Raji (cell line): Measurements from ENCODE around the gene HOXD11.

Experiments
- POLR2A ChIP-seq: IDR thresholded peaks from 2 replicates; pipeline ENCODE4 v1.6.1; 2011; ENCODE audit warnings: low read depth, low read length, control low read depth; ENCODE audit not compliant: insufficient read depth

Gene HOXD11

DNA sequence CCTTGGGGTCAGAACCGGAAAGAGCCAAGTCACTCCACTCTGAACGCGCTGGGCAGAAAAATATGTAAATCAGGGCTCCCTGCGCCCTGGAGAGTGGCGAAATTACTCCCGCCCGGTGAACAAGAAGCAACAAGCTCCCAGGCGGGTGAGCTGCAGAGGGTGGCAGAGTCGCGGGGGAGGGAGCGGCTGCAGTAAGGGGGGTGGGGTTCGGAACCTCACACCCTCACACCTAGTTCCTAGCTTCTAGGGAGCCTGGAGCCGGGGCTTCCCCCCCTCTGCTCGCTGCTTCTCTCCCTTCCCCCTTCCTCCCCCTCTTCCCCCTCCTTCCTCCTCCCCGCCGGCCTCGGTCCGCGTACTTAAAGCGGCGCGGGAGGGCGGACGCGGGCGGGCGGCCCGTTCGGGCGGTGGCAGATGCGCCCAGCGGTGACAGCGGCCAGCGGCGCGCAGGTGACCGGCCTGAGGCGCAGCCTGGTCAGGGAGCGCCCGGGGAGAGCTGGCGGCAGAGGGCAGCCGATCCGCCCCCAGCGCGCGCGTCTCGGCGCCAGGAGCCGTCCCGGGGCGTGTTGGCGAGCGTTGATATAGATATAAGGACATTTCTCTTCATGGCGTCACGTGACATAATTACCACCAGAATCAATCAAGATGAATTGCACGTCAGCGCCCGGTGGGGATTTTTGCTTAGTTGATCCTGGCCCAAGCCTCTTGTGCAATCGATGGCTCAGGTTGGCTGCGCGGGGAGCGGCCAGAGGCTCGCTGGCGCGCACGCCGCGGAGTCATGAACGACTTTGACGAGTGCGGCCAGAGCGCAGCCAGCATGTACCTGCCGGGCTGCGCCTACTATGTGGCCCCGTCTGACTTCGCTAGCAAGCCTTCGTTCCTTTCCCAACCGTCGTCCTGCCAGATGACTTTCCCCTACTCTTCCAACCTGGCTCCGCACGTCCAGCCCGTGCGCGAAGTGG lies at the start of gene HOXD11:
Gene HOXD11, plus strand, starts transcription at position 700 of the 959 bp plus-strand sequence. Its CDS starts 76 bp downstream, at position 776.
- no peak for TF ChIP-seq POLR2A

DNA sequence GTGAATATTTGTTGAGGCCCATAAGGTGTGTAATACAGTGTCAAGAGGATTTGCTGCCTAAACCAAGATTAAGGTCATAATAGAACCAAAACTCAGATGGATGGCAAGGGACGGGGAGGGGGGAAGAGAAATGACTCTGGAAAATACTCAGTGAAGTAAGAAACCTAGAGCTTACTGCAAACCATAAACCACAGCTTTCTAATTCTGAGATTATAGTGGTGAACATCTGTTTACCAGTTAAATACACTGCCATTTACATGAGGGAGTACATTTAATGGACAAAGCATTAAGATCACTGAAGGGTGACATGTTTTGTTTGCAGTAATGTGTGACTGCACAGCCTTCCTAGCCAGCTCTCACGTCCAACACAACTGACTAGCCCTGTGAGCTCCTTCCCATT lies 43.1 kb upstream of the HOXD11 start:
- TF ChIP-seq POLR2A = no peak

DNA sequence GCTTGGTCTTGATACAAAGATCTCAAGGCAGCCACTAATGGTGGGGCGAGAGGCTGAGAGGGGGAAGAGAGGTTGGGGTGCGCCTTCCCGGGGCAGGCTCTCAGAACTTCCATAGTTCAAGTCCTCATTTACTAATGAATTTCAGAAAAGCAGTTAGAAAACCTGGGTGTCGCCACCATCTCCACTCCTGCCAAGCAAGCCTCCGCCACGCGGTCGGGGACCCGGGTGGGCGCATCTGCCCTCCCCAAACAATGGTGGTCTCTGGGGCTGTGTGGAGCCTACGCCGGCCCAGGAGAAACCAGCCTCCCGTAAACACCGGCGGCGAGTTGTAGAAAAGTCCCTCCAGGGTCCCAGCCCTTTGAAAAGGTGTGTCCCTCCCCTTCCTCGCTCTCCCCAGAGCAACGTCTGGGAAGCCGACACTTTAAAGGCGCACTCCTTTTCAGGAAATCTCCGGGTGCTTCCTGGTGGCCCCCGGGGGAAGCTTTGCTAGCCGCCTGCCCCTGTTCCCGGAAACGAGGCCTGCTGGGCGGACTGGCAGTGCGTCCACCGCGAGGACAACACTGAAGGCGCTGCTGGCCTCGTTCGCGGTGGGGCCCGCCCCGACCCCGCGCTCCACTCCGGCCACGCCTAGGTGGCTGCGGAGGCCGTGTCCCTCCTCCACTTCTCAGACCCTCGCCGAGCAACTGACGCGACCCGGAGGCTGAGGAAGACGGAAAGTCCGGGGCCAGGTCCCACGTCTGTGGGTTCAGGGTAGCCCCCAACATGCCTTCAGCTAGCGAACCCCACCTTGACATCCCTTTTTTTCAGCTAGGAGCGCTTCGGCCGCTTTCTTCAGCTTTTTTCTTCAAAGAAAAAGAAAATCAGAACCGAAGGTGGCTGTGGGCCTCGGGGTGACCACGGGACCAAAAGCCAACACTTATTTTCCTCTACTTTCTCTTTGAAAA lies 40.2 kb upstream of the HOXD11 start:
- no peak for TF ChIP-seq POLR2A

DNA sequence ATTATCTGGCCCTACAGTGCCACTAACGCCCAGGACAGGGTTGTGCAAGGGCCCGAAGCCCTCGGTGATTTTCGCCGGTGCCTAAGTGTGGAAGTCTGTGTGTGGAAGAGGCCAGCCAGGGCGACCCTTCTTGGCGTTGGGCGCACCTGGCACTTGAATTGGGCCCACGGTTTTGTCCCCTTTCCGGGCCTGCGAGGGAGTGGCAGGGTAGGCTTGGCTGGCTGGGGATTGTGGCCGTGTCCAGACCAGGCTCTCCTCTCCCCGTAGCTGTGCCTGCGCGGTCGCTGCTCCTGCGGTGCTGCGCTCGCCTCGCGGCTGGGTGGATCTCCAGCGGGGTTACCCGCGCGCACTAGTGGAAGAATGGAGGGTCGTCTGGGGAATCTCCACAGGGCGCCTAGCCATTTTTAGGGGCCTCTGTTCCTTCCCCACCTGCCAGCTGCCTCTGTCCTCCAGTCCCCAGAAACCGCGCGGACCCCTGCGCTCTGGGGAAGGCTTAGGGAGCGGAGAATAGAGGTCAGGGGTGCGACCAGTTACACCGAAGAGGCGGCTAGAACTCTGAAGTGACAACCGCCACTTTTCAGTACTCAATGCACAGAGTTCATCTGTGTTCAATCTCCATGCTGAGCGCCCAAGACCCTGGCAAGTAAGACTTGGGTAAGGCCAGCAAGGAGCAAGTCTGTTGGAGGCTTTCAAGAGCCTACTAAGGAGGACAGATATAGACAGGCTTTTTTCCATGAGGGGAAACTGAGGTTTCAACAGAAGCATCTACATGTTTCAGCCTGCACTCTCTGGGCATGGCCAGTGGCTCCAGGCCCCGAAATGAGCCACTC lies 39.3 kb upstream of the HOXD11 start:
- no peak for TF ChIP-seq POLR2A

DNA sequence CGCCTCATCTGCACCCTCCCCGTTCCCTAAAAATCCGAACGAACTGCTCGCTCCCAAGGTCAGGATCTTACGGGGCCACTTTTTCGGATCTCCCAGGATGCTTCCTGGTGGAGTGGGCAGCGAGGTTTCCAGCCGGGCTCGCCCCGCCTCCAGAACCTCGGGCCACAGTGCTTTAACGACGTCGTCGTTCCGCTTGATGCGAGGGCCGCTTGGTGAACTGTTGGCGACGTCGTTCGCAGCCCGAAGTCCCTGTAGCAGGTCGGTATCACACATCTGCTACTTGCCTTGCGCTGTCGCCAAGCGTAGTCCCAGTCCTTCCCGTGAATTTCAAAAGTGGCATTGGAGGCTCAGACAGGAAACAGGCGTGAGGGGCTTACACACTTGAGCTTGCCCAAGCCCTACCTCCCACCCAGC lies 38.7 kb upstream of the HOXD11 start:
- TF ChIP-seq POLR2A = no peak

DNA sequence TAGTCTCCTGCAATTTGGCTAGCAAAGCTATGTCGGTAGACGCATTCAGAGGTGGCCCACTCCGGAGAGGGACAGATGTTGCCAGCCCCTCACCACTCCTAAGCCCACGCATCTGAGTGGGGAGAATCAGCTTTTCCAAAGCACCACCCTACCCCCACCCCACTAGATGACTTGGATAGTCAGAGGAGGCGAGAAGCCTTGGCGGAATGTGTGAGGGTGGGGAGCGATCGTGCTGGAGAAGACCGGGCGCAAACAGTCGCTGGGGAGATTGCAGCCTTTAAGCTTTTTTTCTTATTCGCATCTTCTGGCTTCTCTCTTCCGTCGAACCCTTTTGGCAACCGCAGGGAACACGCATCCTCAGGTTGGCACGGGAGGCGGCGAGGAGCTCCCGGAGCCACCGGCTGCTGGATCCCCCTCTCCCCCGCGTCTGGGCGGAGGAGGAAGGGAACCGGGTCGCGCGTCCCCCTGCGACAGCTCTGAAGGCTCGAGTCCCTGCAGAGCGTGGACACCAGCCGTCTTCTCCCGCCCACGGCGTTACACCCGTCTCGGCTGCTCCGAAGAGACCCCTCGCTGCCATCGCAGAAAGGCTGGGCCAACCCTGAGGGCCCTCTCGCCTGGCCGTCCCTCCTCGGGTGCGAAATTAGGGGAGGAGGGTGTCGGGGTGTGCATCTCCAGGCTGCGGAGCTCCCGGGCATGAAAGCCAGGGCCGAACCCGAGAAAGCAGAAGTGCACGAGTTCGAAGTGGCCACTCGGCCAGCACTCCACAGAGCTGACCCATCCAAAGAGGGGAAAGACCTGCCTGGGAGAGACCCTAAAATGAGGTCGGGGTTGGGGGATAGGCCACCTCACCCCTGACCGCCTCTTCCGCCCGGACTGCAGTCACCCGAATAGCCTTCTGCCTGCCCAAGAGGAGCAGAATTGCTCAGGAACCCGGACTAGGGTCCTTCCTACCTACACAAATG lies 35.5 kb upstream of the HOXD11 start:
- TF ChIP-seq POLR2A = no peak

DNA sequence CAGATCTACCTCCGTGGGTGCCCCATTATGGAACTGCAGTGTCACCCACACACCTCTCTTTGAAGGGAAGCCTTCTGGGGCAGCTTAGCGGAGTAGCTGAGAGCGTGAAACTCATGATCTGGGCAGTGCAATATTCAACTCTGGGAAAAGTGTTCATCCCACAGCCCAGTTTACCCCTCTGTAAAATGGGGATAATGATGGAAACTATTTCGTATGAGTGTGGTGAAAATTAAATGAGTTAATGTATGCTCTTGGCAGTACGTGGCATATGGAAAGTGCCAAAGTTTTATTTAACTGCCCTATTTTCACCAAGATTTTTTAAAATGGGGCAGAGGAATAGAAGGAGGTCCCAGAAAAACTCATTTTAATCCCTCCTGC lies 34.8 kb upstream of the HOXD11 start:
- no peak for TF ChIP-seq POLR2A

DNA sequence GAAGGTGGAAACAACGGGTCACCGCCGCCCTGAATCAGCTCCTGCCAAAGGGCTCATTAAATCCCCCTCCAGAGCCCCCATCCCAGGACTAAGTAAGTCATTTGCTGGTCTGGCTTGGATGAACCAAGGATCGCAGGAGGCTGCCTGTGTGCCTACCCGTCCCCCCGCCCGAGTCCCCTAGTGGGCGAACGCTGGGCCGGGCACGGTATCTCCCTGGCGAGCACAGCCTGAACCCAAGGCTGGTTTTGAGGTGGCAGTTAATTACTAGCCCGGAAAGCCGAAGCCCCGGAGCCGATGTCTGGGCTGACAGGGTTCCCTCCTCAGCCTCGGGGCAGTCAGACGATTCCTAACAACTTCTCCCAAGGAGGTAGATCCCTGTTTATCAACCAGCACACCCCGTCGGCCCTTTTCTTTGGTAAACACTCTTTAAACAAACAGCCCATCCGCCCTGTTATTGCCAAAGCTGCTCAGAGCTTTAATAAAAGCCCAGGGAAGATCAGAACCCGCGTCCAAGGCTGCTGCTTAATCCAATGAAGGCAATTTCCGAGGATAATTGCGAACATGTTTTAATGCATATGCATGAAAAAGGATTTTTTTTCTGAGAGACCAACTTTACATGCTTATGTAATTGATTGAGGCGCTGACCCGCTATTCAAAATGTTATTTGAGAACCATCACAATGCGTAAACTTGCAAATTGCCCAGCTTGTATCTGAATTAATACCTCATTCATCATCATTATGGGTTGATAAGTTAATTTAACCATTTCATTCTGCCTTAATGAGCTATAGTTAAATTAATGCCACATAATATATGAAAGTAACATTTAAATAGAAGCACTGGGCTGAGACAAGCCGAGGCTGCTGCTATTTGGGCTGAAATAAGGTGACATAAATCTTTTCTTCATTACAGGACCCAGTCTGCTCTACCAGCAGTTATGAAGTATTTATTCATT lies 33.9 kb upstream of the HOXD11 start:
- TF ChIP-seq POLR2A = no peak

DNA sequence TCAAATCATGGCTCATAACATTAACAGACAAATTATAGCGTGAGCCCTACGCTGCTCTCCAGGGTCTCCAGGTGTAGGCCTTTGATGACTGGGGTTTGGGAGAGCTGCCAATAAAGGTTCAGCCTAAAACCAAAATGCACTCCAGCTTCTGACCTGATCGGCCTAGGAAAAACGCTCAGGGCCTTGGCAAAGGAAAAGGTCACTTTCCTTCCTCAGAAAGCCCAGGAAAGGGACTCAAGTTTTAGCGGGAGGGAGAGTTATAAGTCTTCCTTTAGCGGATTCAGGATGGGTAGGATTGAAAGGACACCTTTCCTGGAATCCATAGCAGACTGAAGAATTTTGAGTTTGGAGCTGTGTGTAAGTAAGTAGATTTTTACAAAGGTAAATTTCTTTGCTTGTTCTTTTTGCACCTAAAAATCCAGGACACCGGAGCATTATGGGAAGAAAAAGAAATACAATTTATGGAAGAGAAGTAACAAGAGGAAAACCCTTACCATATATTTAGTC lies 32.1 kb upstream of the HOXD11 start:
- no peak for TF ChIP-seq POLR2A

DNA sequence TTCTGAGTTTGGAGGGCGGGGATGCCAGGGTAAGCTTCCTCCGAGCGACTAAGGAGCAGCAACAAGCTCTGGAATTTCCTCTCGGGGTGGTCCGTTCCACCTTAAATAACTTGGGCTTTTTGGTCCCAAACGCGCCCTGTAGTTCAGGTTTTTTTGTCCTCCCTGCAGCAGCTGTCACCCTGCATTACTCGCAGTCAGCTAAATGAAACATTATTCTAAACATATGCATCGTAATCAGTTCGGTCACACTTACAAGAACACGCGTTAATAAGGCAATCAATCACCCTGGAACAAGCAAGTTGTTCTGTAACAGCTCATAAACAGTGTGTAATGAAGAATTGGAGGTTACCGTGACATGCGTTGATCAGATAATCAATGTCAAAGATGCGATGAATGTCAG lies 31.6 kb upstream of the HOXD11 start:
- TF ChIP-seq POLR2A = no peak

DNA sequence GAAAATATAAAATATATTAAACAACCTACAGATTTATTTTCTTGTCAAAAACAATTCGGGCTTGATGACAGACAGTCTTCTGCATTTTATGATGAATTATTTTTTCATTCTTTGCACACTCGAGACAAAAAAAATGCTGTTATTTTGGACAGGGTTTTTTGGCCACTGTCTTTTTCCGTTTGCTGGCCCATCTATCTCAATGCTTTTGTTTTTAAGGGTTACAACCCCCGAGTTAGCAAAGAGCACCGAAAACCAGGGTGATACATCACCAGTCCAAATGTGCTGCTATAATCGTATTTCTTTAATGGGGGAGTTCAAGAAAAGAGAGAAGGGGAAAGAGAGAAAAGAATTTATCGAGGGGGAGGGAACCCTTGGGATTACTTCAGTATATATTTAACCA lies 31.0 kb upstream of the HOXD11 start:
- no peak for TF ChIP-seq POLR2A

DNA sequence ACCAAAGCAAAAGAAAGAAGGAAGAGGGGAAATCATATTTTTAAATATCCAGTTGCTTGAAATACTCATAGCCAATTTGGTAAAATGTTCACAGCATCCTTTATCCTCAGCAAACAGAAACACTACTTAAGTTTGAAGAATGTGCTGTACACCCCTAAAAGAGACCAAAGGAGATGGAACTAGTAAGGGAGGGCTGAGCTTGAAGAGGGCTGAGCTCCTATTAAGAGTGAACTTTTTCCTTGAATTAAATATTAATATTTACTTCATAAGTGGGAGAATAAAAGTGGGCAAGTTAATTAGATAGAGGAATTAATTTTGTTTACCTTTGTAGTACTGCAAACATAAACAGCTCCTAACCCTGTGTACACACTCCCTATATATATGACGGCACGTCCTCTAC lies 30.3 kb upstream of the HOXD11 start:
- TF ChIP-seq POLR2A = no peak
